Raji (cell line): ENCODE measurements around the gene LIMK1.

Experiments
- POLR2A ChIP-seq: IDR thresholded peaks from 2 replicates; pipeline ENCODE4 v1.6.1; 2011; ENCODE audit warnings: low read depth, low read length, control low read depth; ENCODE audit not compliant: insufficient read depth

LIMK1 gene

GRCh38 chr7:74092321-74092963 lies 8.8 kb downstream of the LIMK1 start:
- no peak for TF ChIP-seq POLR2A

- TF ChIP-seq POLR2A: peak; percentile 60; the same call in 1 of the 2 replicates
Measured at GRCh38 chr7:74092964-74093471, 9.4 kb downstream of the LIMK1 start.

- TF ChIP-seq POLR2A: peak; percentile 19; the same call in 1 of the 2 replicates
Measured at GRCh38 chr7:74093671-74094223, 10.1 kb downstream of the LIMK1 start.

- TF ChIP-seq POLR2A: 0 out of 2 replicates have a peak, but pooled peaks have one; percentile 10
Measured at GRCh38 chr7:74094224-74095101, 10.9 kb downstream of the LIMK1 start.

DNA sequence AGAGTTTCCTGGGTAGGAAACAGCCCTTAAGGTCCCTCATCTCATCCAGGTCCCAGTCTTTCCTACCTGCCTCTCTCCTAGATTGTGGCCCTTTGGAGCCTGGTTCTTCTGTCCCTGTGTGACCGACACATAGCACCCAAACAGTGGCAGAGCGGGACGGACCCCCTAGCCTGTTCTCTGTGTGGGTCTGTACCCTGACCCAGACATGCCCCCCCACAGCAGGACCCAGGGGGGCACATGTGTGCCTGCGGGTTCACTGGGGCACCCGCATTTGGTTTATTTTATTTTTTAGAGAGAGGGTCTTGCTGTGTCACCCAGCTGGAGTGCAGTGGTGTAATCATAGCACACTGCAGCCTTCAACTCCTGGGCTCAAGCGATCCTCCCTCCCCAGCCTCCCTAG lies 11.5 kb downstream of the LIMK1 start:
- no peak for TF ChIP-seq POLR2A

DNA sequence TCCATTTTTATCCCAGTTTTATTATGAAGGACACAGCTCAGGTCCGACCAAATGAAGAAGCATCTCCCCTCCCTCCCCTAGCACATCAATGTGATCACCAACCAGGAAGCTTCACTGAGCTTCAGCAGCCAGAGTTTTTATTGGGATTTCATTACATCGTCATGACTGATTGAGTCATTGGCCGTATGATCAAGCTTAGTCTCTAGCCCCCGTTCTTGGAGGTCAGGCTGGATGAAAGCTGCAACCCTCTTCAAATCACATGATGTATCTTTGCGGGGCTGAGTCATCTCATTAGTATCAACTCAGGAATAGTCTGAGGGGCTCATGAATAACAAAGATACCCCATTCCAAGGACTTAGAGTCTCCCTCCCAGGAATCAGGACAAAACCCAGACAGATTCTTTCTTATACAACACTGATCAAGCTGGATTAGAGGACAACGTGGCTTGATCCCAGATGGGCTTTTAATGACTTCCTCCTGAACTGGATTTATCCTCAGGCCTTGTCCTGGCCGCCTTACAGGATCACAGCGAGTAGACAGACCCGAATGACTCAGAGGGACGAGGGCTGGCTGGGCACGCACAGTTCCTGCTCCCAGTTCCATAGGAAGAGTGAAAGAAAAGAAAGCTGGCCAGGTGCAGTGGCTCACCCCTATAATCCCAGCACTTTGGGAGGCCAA lies 14.5 kb downstream of the LIMK1 start:
- no peak for TF ChIP-seq POLR2A

GRCh38 chr7:74099031-74099430 lies 15.4 kb downstream of the LIMK1 start:
- no peak for TF ChIP-seq POLR2A

GRCh38 chr7:74101061-74101681 lies 17.6 kb downstream of the LIMK1 start:
- no peak for TF ChIP-seq POLR2A

DNA sequence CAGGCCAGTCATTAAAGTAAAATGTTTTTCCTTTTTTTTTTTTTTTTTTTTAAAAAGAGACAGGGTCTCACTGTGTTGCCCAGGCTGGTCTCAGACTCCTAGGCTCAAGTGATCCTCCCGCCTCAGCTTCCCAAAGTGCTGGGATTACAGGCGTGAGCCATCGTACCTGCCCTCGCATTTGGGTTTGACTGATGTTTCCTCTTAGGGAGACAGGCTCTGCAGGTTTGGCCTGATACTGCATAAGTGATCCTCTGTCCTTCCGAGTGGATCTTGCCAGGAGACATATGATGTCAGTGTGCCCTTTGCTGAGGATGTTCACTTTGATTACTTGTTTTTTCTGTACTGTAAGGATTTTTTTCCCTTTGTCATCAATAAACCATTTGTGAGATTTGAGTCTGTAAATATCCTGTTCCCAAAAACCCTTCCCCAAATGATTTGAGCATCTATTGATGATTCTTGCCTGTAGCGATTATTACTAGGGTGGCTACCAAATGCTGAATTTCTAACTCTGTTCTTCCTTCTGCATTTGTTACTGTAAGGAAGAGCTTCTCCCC lies 19.7 kb downstream of the LIMK1 start:
- no peak for TF ChIP-seq POLR2A

- no peak for TF ChIP-seq POLR2A
Measured at GRCh38 chr7:74104702-74105101, 21.1 kb downstream of the LIMK1 start.

DNA sequence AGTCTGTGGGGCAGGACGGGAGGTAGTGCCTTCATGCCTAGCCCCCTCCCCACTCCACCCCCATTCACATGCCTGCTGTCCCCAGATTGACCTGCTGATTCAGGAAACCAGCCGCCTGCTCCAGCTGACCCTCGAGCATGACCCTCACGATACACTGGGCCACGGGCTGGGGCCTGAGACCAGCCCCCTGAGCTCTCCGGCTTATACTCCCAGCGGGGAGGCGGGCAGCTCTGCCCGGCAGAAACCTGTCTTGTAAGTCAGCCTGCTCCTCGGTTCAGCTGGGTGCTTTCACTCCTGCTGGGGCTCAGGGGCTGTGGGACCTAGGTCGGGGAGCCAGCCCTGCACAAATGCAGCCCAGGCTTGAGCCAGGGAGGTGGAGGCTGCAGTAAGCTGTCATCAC lies 22.4 kb downstream of the LIMK1 start:
- TF ChIP-seq POLR2A: no peak

DNA sequence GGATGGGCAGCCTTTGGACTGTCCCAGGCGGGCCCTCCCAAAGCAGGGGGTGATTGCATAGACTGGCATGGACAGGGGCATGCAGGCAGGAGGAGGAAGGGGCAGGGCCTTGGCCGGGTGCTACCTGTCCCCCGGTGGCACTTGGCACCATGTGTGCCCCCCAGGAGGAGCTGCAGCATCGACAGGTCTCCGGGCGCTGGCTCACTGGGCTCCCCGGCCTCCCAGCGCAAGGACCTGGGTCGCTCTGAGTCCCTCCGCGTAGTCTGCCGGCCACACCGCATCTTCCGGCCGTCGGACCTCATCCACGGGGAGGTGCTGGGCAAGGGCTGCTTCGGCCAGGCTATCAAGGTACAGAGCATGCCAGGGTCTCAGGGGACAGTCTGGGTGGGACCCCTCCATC lies 23.2 kb downstream of the LIMK1 start:
- TF ChIP-seq POLR2A: no peak

GRCh38 chr7:74115326-74115725 lies 31.7 kb downstream of the LIMK1 start:
- no peak for TF ChIP-seq POLR2A

- no peak for TF ChIP-seq POLR2A
Measured at GRCh38 chr7:74116356-74116755, 32.8 kb downstream of the LIMK1 start.
